GM12878 (cell line): Measurements from ENCODE around the gene H1-8. TPM values are rescaled to one million over a fixed set of nuclear protein-coding genes. Genes with fewer than 3 reads are reported as not detected.

ENCODE experiments used
- POLR2AphosphoS5 ChIP-seq: IDR thresholded peaks from 2 replicates; pipeline ENCODE4 v1.6.1; 2011; ENCODE audit warnings: mild to moderate bottlenecking, low read length, inconsistent platforms
- TCF12 ChIP-seq: IDR thresholded peaks from 2 replicates; pipeline ENCODE4 v1.6.1; 2011; ENCODE audit warnings: low read depth, mild to moderate bottlenecking, low read length
- ZBTB33 ChIP-seq: fragments of 450-650 bp; IDR thresholded peaks from 2 replicates; pipeline ENCODE4 v1.6.1; 2017; ENCODE audit warnings: mild to moderate bottlenecking
- ZBTB40 ChIP-seq: fragments of 450-650 bp; IDR thresholded peaks from 2 replicates; pipeline ENCODE4 v1.6.1; 2016; ENCODE audit warnings: mild to moderate bottlenecking, moderate library complexity, borderline replicate concordance
- ZSCAN29 ChIP-seq: fragments of 450-650 bp; IDR thresholded peaks from 2 replicates; pipeline ENCODE4 v1.6.1; 2017; ENCODE audit warnings: mild to moderate bottlenecking, moderate library complexity
- polyA plus RNA-seq, 11 experiments: library from polyadenylated mRNA; depleted of rRNA in 4 of 11; unstranded in 6 of 11; stranded (reverse) in 5 of 11; fragments of >200 nt; fragmentation: Nextera tagmentation in 4 of 11; fragmentation: Illumina TruSeq in 1 of 11; extraction: Ambion mirVana in 4 of 11; extraction: Trizol in 1 of 11; gene quantifications; 1 replicate in 1 of 11; 2 replicates in 10 of 11; pipeline versions ENCODE4 v1.2.1 to v1.2.3, GENCODE V29; 2011 to 2016; ENCODE audit warnings: inconsistent platforms in 2 of 11, missing spikeins in 2 of 11, low read depth in 1 of 11
- total RNA-seq, 4 experiments: library from RNA; depleted of rRNA in 3 of 4; stranded (reverse); fragments of >200 nt in 3 of 4; fragmentation: Illumina TruSeq in 1 of 4; extraction: Trizol in 1 of 4; gene quantifications; 2 replicates each; pipeline versions ENCODE4 v1.2.1 to v1.2.3, GENCODE V29; 2013 to 2021
- TF ChIP-seq, protein P1 (sequence below): fragments of 450-650 bp; IDR thresholded peaks from 2 replicates; pipeline ENCODE4 v1.6.1; 2017; ENCODE audit warnings: mild to moderate bottlenecking, moderate library complexity

Gene H1-8
- total and polyA plus RNA-seq, 10 of the 15 experiments (the other 5 are each of a cell fraction or from before 2014, with no cell fraction given), result not detected

- TF ChIP-seq, protein P1, sequence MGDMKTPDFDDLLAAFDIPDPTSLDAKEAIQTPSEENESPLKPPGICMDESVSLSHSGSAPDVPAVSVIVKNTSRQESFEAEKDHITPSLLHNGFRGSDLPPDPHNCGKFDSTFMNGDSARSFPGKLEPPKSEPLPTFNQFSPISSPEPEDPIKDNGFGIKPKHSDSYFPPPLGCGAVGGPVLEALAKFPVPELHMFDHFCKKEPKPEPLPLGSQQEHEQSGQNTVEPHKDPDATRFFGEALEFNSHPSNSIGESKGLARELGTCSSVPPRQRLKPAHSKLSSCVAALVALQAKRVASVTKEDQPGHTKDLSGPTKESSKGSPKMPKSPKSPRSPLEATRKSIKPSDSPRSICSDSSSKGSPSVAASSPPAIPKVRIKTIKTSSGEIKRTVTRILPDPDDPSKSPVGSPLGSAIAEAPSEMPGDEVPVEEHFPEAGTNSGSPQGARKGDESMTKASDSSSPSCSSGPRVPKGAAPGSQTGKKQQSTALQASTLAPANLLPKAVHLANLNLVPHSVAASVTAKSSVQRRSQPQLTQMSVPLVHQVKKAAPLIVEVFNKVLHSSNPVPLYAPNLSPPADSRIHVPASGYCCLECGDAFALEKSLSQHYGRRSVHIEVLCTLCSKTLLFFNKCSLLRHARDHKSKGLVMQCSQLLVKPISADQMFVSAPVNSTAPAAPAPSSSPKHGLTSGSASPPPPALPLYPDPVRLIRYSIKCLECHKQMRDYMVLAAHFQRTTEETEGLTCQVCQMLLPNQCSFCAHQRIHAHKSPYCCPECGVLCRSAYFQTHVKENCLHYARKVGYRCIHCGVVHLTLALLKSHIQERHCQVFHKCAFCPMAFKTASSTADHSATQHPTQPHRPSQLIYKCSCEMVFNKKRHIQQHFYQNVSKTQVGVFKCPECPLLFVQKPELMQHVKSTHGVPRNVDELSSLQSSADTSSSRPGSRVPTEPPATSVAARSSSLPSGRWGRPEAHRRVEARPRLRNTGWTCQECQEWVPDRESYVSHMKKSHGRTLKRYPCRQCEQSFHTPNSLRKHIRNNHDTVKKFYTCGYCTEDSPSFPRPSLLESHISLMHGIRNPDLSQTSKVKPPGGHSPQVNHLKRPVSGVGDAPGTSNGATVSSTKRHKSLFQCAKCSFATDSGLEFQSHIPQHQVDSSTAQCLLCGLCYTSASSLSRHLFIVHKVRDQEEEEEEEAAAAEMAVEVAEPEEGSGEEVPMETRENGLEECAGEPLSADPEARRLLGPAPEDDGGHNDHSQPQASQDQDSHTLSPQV, result no peak
- TF ChIP-seq ZBTB33, result no peak
- no peak for TF ChIP-seq ZBTB40
- no peak for TF ChIP-seq POLR2AphosphoS5
- no peak for TF ChIP-seq TCF12
- TF ChIP-seq ZSCAN29, result no peak
Measured at GRCh38 chr3:129595544-129596193, 52.7 kb downstream of the H1-8 start (continued).
